HG03175 (cell line): ENCODE measurements around the gene NEDD9.

ENCODE experiments used
- ATAC-seq: cut with Tn5 transposase; IDR thresholded peaks from one replicate; pipeline ENCODE4 v1.9.1; 2021; ENCODE audit warnings: mild to moderate bottlenecking, moderate library complexity; ENCODE audit not compliant: unreplicated experiment

Gene NEDD9

GRCh38 chr6:11203306-11204004 lies 29.0 kb downstream of the NEDD9 start:
- no peak for ATAC-seq

GRCh38 chr6:11202513-11203305 lies 29.8 kb downstream of the NEDD9 start:
- no peak for ATAC-seq

- ATAC-seq, result no peak
These were observed 30.5 kb downstream of the NEDD9 start for GRCh38 chr6:11201772-11202512.

- ATAC-seq, result no peak
These were observed 31.5 kb downstream of the NEDD9 start for GRCh38 chr6:11201015-11201414.

- ATAC-seq, result no peak
These were observed 32.1 kb downstream of the NEDD9 start for GRCh38 chr6:11200356-11200755.

- ATAC-seq, result no peak
These were observed 33.5 kb downstream of the NEDD9 start for GRCh38 chr6:11198663-11199603.

- ATAC-seq, result no peak
These were observed 34.6 kb downstream of the NEDD9 start for GRCh38 chr6:11197850-11198249.

GRCh38 chr6:11197175-11197536 lies 35.3 kb downstream of the NEDD9 start:
- ATAC-seq, result no peak

GRCh38 chr6:11196511-11197174 lies 35.8 kb downstream of the NEDD9 start:
- ATAC-seq, result no peak

- ATAC-seq, result no peak
These were observed 37.9 kb downstream of the NEDD9 start for GRCh38 chr6:11194356-11195218.

GRCh38 chr6:11193434-11193833 lies 39.0 kb downstream of the NEDD9 start:
- no peak for ATAC-seq

GRCh38 chr6:11192167-11192566 lies 40.3 kb downstream of the NEDD9 start:
- ATAC-seq, result no peak

- ATAC-seq, result no peak
These were observed 41.7 kb downstream of the NEDD9 start for GRCh38 chr6:11190625-11191245.

GRCh38 chr6:11189865-11190624 lies 42.4 kb downstream of the NEDD9 start:
- no peak for ATAC-seq

- ATAC-seq, result no peak
These were observed 44.1 kb downstream of the NEDD9 start for GRCh38 chr6:11188161-11188915.

- no peak for ATAC-seq
These were observed 45.2 kb downstream of the NEDD9 start for GRCh38 chr6:11187301-11187700.

GRCh38 chr6:11185204-11185842 lies 47.1 kb downstream of the NEDD9 start:
- no peak for ATAC-seq
